Esophagus muscularis mucosa (tissue), 4 donors: ENCODE data around the gene OGFOD2. TPM values are rescaled to one million over a fixed set of nuclear protein-coding genes. Genes with fewer than 3 reads are reported as not detected.

Experiments used
- DNase-seq: peaks from one replicate; pipeline ENCODE4 v3.0.0-alpha.2; 2017; ENCODE audit errors: extremely low spot score
- H3K27ac ChIP-seq, 4 donors: fragments of 200-600 bp; sonication (generic); replicated peaks in 1 of 4; 1 replicate in 3 of 4; 2 replicates in 1 of 4; pipeline ENCODE4 v1.5.1; 2016 to 2019; ENCODE audit warnings: mild to moderate bottlenecking in 1 of 4
- H3K27me3 ChIP-seq, 4 donors: fragments of 200-600 bp; sonication (generic); one replicate each; pipeline versions ENCODE4 v1.5.1 to v1.6.0; 2016 to 2019
- H3K36me3 ChIP-seq, 4 donors: fragments of 200-600 bp; sonication (generic); one replicate each; pipeline ENCODE4 v1.5.1; 2016 to 2019
- H3K4me1 ChIP-seq, 4 donors: fragments of 200-600 bp; sonication (generic); one replicate each; pipeline ENCODE4 v1.5.1; 2016 to 2019
- H3K4me3 ChIP-seq, 4 donors: fragments of 200-600 bp; sonication (generic); 1 replicate in 2 of 4; 2 replicates in 2 of 4; pipeline ENCODE4 v1.5.1; 2016 to 2019; ENCODE audit warnings: mild to moderate bottlenecking in 4 of 4, moderate library complexity in 1 of 4
- H3K9me3 ChIP-seq, 4 donors: fragments of 200-600 bp; sonication (generic); 1 replicate in 3 of 4; 2 replicates in 1 of 4; pipeline ENCODE4 v1.5.1; 2016 to 2019
- EP300 ChIP-seq: sonication (generic); formaldehyde crosslinking; IDR thresholded peaks from one replicate; pipeline ENCODE4 v1.6.1; 2017; ENCODE audit warnings: antibody characterized with exemption
- POLR2A ChIP-seq: fragments of 450-650 bp; IDR thresholded peaks from one replicate; pipeline ENCODE4 v1.6.1; 2017; ENCODE audit warnings: antibody characterized with exemption, moderate library complexity, mild to moderate bottlenecking, low read depth
- POLR2AphosphoS5 ChIP-seq, 2 donors: sonication (generic); formaldehyde crosslinking; IDR thresholded peaks; one replicate each; pipeline ENCODE4 v1.6.1; 2017; ENCODE audit warnings: antibody characterized with exemption in 2 of 2
- WGBS: methylation state at CpG from one replicate; pipeline ENCODE4 v1.1.5; 2018; 5-methylcytosine and 5-hydroxymethylcytosine counted together
- intact Hi-C: fragments of 100-400 bp; cut with DNase I; formaldehyde crosslinking; loops from one replicate; pipeline ENCODE4 v1.15.1; 2023
- total RNA-seq, 4 donors: library from RNA; depleted of rRNA; stranded (reverse); fragments of >200 nt; gene quantifications; one replicate each; pipeline versions ENCODE4 v1.1.0 to v1.2.1, GENCODE V29; 2016
- TF ChIP-seq, protein P1 (sequence below), 3 experiments: fragments of 200-600 bp in 2 of 3; fragments of 450-650 bp in 1 of 3; sonication (generic) in 2 of 3; IDR thresholded peaks; one replicate each; pipeline ENCODE4 v1.5.1; 2017 to 2019; ENCODE audit warnings: antibody characterized with exemption in 3 of 3, mild to moderate bottlenecking in 2 of 3, moderate library complexity in 1 of 3

OGFOD2 gene
- total RNA-seq, 4 donors from 2014 or later, result 5.6 to 15.3 (median 8.6) TPM

DNA sequence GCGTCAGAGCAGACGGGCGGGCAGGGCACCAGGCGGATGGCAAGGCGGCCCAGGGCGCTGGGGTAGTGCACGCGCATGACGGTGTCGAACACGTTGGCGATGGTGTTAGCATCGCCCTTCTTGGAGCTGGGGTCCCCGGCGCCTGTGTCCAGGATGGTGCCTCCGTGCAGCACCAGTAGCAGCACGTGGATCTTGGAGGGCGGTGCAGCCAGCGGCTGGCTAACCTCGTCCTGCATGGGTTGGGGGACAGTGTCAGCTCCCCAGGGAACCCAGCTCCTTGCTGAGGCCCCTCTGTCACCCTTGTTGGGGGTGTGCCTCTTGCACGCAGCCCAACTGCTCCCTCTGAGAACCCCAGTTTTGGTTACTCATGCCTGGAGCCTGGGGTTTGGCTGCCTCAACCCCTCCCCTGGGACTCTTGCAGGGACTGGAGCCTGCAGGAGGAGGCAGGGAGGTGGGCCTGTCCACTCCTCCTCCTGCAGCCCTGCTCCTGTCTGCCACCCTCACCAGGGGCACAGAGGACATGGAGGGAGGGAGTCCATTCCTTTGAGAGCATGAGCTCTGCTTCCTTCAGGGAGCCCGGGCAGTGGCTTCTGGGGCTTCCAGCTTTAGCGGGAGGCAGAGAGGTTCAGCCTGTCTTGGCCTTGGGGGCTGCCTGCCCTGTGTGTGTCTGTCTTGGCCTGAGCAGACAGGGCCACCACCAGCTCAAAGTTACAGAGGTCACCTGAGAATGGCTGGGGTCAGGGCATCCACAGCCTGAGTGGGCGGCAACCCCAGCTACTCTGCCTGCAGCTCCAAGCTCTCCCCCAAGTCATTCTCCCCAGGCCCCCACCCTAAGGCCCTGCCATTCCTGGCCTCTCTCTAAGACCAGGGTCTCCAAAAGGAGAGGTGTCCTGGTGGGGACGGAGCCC, 22.6 kb downstream of the OGFOD2 start:
- Histone ChIP-seq H3K27ac (no peak overlapping the region), H3K36me3 (peaks cover 11 to 86% (median 64%) of the 10 kb centered on the region in 4 donors), H3K27me3 (no peaks in the 10 kb centered on the region), H3K4me1 (peaks cover 11 to 27% (median 20%) of the 10 kb centered on the region in 4 donors), H3K4me3 (no peak overlapping the region), H3K9me3 (no peaks in the 10 kb centered on the region)
- no peak for TF ChIP-seq EP300
- DNase-seq, result no peak
- 100% methylated on average over 1 of the region's 25 CpGs for WGBS
- intact Hi-C loops, result no loop called here

DNA sequence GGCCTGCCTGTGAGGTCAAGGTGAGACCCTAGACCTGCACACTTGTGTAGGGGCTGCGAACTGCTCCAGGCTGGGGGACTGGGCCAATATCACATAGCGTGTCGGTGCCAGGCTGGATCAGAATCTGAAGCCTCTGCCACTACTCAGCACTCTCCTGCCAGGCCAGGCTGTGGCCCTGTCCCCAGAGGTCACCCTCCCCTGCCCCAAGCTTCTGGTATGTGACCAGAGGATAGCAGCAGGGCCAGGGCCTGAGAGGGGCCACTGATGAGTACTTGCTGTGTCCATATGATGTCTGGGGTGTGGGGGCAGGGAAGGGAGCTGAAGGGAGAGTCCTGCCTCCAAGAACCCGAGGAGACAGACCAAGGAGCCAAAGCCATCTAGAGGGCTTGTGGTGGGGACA, 23.3 kb downstream of the OGFOD2 start:
- intact Hi-C loops, result no loop called here
- Histone ChIP-seq H3K27ac (no peak overlapping the region), H3K9me3 (no peaks in the 10 kb centered on the region), H3K4me3 (no peak overlapping the region), H3K4me1 (peaks cover 11 to 27% (median 20%) of the 10 kb centered on the region in 4 donors), H3K27me3 (no peaks in the 10 kb centered on the region), H3K36me3 (peaks cover 11 to 83% (median 65%) of the 10 kb centered on the region in 4 donors)
- TF ChIP-seq POLR2AphosphoS5 (IDR thresholded peaks at IDR 0.05), result no peak
- no peak for TF ChIP-seq POLR2A
- TF ChIP-seq, protein P1, sequence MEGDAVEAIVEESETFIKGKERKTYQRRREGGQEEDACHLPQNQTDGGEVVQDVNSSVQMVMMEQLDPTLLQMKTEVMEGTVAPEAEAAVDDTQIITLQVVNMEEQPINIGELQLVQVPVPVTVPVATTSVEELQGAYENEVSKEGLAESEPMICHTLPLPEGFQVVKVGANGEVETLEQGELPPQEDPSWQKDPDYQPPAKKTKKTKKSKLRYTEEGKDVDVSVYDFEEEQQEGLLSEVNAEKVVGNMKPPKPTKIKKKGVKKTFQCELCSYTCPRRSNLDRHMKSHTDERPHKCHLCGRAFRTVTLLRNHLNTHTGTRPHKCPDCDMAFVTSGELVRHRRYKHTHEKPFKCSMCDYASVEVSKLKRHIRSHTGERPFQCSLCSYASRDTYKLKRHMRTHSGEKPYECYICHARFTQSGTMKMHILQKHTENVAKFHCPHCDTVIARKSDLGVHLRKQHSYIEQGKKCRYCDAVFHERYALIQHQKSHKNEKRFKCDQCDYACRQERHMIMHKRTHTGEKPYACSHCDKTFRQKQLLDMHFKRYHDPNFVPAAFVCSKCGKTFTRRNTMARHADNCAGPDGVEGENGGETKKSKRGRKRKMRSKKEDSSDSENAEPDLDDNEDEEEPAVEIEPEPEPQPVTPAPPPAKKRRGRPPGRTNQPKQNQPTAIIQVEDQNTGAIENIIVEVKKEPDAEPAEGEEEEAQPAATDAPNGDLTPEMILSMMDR (IDR thresholded peaks at IDR 0.05), result no peak
- TF ChIP-seq EP300, result no peak
- 81% methylated on average over 2 of the region's 4 CpGs for WGBS
- DNase-seq, result no peak

DNA sequence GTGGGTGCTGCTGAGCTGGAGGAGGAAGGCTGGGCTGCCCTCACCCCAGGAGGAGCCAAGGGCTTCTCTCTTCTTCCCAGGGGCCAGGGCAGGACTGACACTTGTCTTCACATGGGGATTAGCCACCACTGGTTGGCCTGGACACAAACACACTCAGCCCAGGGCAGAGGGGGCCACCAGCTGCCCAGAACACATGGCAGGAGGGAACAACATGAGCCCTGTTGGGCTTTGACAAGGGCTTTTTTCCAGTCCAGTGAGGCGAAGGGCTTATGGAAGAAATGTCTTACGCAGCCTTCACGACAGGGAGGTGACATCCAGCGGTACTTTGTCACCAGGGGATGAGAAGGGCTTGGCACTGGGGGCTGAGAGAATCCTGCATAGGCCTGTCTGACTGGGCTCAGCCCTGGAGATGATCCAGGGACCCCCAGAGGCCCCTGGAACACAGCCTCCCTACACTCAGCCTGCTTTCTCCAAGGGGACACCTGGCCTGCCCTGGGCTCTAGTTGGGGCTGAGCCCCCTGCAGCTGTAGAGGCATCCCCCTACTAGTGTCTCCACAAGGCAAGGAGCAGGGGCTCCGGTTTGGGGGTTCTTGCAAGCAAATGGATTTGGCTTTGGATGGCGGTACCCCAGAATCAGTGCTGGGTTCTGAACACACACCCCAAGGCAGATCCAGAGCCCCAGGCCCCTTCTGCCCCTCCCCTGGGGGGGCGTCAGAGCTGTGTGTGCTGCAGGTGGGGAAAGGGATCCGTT, 24.3 kb downstream of the OGFOD2 start:
- H3K4me1 ChIP-seq, result peaks cover 11 to 27% (median 20%) of the 10 kb centered on the region in 4 donors
- peaks cover 11 to 86% (median 71%) of the 10 kb centered on the region in 4 donors for H3K36me3 ChIP-seq
- H3K4me3 ChIP-seq, result no peak overlapping the region
- WGBS, result 88% methylated on average over 8 of the region's 8 CpGs
- DNase-seq, result no peak
- TF ChIP-seq EP300 (no peak), POLR2AphosphoS5 (IDR thresholded peaks at IDR 0.05) (no peak), POLR2A (no peak)
- TF ChIP-seq, protein P1 (IDR thresholded peaks at IDR 0.05), result no peak
- no peak overlapping the region for H3K27ac ChIP-seq
- no peaks in the 10 kb centered on the region for H3K9me3 ChIP-seq
- no peaks in the 10 kb centered on the region for H3K27me3 ChIP-seq
- intact Hi-C loops, result no loop called here

DNA sequence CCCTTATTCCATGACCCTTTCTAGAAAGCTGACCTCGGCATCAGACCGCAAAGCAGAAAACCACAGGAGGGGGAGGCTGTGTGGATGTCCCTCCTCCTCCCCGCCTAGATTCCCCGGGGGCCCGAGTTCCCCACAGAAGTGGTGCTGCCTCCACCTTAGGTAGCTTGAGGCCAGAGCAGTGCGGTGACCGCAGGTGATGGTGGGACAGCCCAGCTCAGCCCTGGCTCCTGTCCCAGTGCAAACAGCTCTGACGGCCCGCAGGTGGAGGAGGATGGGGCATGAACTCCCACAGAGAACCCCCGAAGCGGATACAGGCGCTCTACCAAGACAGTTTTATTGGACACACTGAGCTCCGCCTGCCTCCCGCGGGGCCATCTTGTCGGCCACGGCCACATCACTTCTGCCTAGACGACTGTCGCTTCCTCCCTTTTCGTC, 25.0 kb downstream of the OGFOD2 start:
- Histone ChIP-seq H3K4me3 (no peak overlapping the region), H3K9me3 (no peaks in the 10 kb centered on the region), H3K27me3 (no peaks in the 10 kb centered on the region), H3K36me3 (peaks cover 15 to 86% (median 71%) of the 10 kb centered on the region in 4 donors), H3K27ac (no peak overlapping the region), H3K4me1 (peaks cover 11 to 24% (median 19%) of the 10 kb centered on the region in 4 donors)
- 84% methylated on average over 20 of the region's 20 CpGs for WGBS
- TF ChIP-seq, protein P1 (IDR thresholded peaks at IDR 0.05), result no peak
- TF ChIP-seq POLR2AphosphoS5 (IDR thresholded peaks at IDR 0.05) (no peak), EP300 (no peak), POLR2A (no peak)
- no peak for DNase-seq
- intact Hi-C loops, result no loop called here

DNA sequence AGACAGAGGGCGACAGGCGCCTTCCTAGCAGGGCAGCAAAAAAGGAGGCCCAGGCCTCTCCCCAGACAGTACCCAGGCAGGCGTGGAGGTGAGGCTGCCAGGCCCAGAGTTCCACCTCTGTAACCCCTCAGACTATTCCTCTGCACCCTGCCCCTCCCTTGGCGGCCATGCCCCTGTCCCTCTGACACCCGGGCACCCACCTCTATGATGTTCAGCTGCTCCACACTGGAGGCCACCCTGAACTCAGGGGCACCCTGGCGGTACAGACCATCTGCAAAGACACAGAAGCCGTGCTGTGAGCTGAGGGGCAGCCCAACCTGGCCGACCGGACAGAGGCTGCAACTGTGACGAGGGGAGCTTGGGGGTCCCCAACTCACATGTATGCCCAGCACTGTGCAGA, 25.5 kb downstream of the OGFOD2 start:
- Histone ChIP-seq H3K9me3 (no peaks in the 10 kb centered on the region), H3K4me3 (no peak overlapping the region), H3K27me3 (no peaks in the 10 kb centered on the region), H3K36me3 (peaks cover 16 to 87% (median 71%) of the 10 kb centered on the region in 4 donors), H3K4me1 (peaks cover 7 to 18% (median 13%) of the 10 kb centered on the region in 4 donors), H3K27ac (no peak overlapping the region)
- intact Hi-C loops, result no loop called here
- TF ChIP-seq, protein P1 (IDR thresholded peaks at IDR 0.05), result no peak
- TF ChIP-seq POLR2AphosphoS5 (IDR thresholded peaks at IDR 0.05) (no peak), EP300 (no peak)
- DNase-seq, result no peak
- 89% methylated on average over 6 of the region's 10 CpGs for WGBS
